Fibroblast of lung (primary cell): ENCODE measurements around the gene AZU1. TPM values are rescaled to one million over a fixed set of nuclear protein-coding genes. Genes with fewer than 3 reads are reported as not detected.

Experiments used
- DNase-seq, 2 donors: peaks; one replicate each; pipeline versions ENCODE4 v3.0.0 to v3.0.0-alpha.2; 2010; ENCODE audit warnings: low read depth in 2 of 2
- H2AFZ ChIP-seq: 2 replicates; pipeline ENCODE4 v1.5.1; 2012; ENCODE audit warnings: low read length, control low read depth, inconsistent platforms
- H3K27ac ChIP-seq: 2 replicates; pipeline ENCODE4 v1.5.1; 2011; ENCODE audit warnings: low read length, control low read depth; ENCODE audit not compliant: insufficient read depth
- H3K27me3 ChIP-seq: 2 replicates; pipeline ENCODE4 v1.5.1; 2011; ENCODE audit warnings: mild to moderate bottlenecking, low read length; ENCODE audit not compliant: control insufficient read depth, insufficient read depth
- H3K36me3 ChIP-seq: 2 replicates; pipeline ENCODE4 v1.5.1; 2011; ENCODE audit warnings: low read length; ENCODE audit not compliant: control insufficient read depth, insufficient read depth
- H3K4me1 ChIP-seq: 2 replicates; pipeline ENCODE4 v1.5.1; 2011; ENCODE audit warnings: low read length; ENCODE audit not compliant: control insufficient read depth, insufficient read depth; ENCODE audit errors: extremely low read depth
- H3K4me2 ChIP-seq: 2 replicates; pipeline ENCODE4 v1.5.1; 2011; ENCODE audit warnings: low read length, control low read depth; ENCODE audit not compliant: insufficient read depth; ENCODE audit errors: extremely low read depth
- H3K4me3 ChIP-seq, 4 experiments: fragments of 200-600 bp in 1 of 4; sonication (generic) in 1 of 4; replicated peaks in 1 of 4; 2 replicates each; pipeline ENCODE4 v1.5.1; 2011 to 2016; ENCODE audit warnings: low read length in 4 of 4, low read depth in 3 of 4, mild to moderate bottlenecking in 3 of 4, control low read depth in 2 of 4, inconsistent platforms in 1 of 4, mixed read lengths in 1 of 4; ENCODE audit not compliant: insufficient read depth in 1 of 4; ENCODE audit errors: control extremely low read depth in 1 of 4
- H3K79me2 ChIP-seq: 2 replicates; pipeline ENCODE4 v1.5.1; 2012; ENCODE audit warnings: mild to moderate bottlenecking, low read length, inconsistent platforms; ENCODE audit not compliant: control insufficient read depth, insufficient read depth
- H3K9ac ChIP-seq: 2 replicates; pipeline ENCODE4 v1.5.1; 2011; ENCODE audit warnings: mild to moderate bottlenecking, low read length, control low read depth; ENCODE audit not compliant: insufficient read depth
- H3K9me3 ChIP-seq: 2 replicates; pipeline ENCODE4 v1.5.1; 2012; ENCODE audit warnings: low read depth, low read length; ENCODE audit not compliant: control insufficient read depth, insufficient read depth
- H4K20me1 ChIP-seq: 2 replicates; pipeline ENCODE4 v1.5.1; 2011; ENCODE audit warnings: low read length; ENCODE audit not compliant: control insufficient read depth, insufficient read depth; ENCODE audit errors: extremely low read depth
- EZH2 ChIP-seq: IDR thresholded peaks from 2 replicates; pipeline ENCODE4 v1.5.1; 2012; ENCODE audit warnings: low read length, control low read depth, mild to moderate bottlenecking; ENCODE audit errors: missing control alignments
- polyA plus RNA-seq, 2 donors: library from polyadenylated mRNA; depleted of rRNA in 1 of 2; stranded (reverse) in 1 of 2; unstranded in 1 of 2; fragments of >200 nt; gene quantifications; 2 replicates each; pipeline ENCODE4 v1.2.1, GENCODE V29; 2011 to 2012; ENCODE audit warnings: missing spikeins in 1 of 2
- total RNA-seq: library from RNA; depleted of rRNA; stranded (reverse); fragments of >200 nt; gene quantifications from 2 replicates; pipeline ENCODE4 v1.2.1, GENCODE V29; 2014
- TF ChIP-seq, protein P1 (sequence below), 2 donors: IDR thresholded peaks in 1 of 2; conservative IDR thresholded peaks in 1 of 2; 1 replicate in 1 of 2; 2 replicates in 1 of 2; pipeline ENCODE4 v1.5.1; 2011 to 2012; ENCODE audit warnings: low read length in 2 of 2, control low read depth in 1 of 2, inconsistent platforms in 1 of 2, low read depth in 1 of 2, mild to moderate bottlenecking in 1 of 2

The AZU1 gene
- total and polyA plus RNA-seq, 2 donors (not counting 1 experiment from before 2014, with no cell fraction given) = 0.17 TPM; not detected in 1

DNA sequence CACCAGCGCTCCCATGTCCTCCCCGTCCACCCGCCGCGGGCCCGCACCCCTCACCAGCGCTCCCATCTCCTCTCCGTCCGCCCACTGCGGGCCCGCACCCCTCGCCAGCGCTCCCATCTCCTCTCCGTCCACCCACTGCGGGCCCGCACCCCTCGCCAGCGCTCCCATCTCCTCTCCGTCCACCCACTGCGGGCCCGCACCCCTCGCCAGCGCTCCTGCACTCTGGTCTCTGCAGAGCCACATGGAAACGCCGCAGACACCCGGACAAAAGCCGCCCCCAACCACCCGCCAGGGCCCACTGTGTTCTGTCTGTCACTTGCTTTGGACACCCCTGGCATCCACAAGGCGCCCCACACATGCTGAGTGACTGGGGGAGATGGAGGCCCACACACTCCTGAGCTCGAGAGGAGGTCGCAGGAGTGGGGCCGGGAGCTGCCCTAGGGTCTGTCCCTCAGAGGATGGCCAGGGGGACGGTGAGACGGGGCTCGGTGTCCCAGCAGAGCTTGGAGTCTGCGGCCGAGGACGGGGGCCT, 39.2 kb downstream of the AZU1 start:
- Histone ChIP-seq H3K4me2 (no peak overlapping the region), H3K9me3 (no peaks in the 10 kb centered on the region), H3K79me2 (no peaks in the 10 kb centered on the region), H3K36me3 (peaks cover 11% of the 10 kb centered on the region), H3K27ac (no peak overlapping the region), H3K4me3 (no peak overlapping the region), H3K9ac (no peak overlapping the region), H4K20me1 (no peaks in the 10 kb centered on the region), H3K27me3 (no peaks in the 10 kb centered on the region), H3K4me1 (peaks cover 11% of the 10 kb centered on the region), H2AFZ (no peak overlapping the region)
- DNase-seq = no peak
- TF ChIP-seq, protein P1, sequence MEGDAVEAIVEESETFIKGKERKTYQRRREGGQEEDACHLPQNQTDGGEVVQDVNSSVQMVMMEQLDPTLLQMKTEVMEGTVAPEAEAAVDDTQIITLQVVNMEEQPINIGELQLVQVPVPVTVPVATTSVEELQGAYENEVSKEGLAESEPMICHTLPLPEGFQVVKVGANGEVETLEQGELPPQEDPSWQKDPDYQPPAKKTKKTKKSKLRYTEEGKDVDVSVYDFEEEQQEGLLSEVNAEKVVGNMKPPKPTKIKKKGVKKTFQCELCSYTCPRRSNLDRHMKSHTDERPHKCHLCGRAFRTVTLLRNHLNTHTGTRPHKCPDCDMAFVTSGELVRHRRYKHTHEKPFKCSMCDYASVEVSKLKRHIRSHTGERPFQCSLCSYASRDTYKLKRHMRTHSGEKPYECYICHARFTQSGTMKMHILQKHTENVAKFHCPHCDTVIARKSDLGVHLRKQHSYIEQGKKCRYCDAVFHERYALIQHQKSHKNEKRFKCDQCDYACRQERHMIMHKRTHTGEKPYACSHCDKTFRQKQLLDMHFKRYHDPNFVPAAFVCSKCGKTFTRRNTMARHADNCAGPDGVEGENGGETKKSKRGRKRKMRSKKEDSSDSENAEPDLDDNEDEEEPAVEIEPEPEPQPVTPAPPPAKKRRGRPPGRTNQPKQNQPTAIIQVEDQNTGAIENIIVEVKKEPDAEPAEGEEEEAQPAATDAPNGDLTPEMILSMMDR (conservative IDR thresholded peaks at IDR 0.05 in 1 of 2, IDR thresholded peaks at IDR 0.05 in 1 of 2; ENCODE audit: low read depth in 1 of 2, low read length in 2 of 2) = no peak
- TF ChIP-seq EZH2 = no peak

DNA sequence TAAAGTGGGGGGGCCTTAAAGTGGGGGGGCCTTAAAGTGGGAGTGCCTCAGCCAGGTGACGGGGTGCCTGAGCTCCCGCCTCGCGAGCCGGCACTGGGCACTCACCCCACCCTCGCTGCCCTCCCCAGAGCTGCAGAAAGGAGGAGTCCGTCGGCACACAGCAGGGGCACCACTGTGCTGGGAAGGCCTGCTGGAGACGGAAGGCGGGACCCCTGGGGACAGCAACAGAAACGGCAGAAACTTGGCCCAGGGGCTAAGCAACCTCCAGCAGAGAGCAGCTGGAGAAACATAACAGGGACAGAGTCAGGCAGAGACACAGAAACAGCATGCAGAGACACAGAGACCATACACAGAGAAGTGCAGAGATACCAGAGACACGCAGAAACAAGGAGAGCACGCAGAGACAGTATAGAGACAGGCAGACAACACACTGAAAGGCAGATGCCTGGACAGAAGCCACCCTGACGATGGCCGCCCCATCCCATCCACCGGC, 39.7 kb downstream of the AZU1 start:
- TF ChIP-seq EZH2 = no peak
- TF ChIP-seq, protein P1 (conservative IDR thresholded peaks at IDR 0.05 in 1 of 2, IDR thresholded peaks at IDR 0.05 in 1 of 2; ENCODE audit: low read depth in 1 of 2, low read length in 2 of 2) = no peak
- no peaks in the 10 kb centered on the region for H3K27me3 ChIP-seq
- H3K4me3 ChIP-seq = no peak overlapping the region
- H3K27ac ChIP-seq = no peak overlapping the region
- H3K9me3 ChIP-seq = no peaks in the 10 kb centered on the region
- H3K9ac ChIP-seq = no peak overlapping the region
- peaks cover 13% of the 10 kb centered on the region for H3K36me3 ChIP-seq
- no peak overlapping the region for H2AFZ ChIP-seq
- no peak overlapping the region for H3K4me2 ChIP-seq
- no peaks in the 10 kb centered on the region for H4K20me1 ChIP-seq
- H3K4me1 ChIP-seq = peaks cover 11% of the 10 kb centered on the region
- no peaks in the 10 kb centered on the region for H3K79me2 ChIP-seq
- no peak for DNase-seq

DNA sequence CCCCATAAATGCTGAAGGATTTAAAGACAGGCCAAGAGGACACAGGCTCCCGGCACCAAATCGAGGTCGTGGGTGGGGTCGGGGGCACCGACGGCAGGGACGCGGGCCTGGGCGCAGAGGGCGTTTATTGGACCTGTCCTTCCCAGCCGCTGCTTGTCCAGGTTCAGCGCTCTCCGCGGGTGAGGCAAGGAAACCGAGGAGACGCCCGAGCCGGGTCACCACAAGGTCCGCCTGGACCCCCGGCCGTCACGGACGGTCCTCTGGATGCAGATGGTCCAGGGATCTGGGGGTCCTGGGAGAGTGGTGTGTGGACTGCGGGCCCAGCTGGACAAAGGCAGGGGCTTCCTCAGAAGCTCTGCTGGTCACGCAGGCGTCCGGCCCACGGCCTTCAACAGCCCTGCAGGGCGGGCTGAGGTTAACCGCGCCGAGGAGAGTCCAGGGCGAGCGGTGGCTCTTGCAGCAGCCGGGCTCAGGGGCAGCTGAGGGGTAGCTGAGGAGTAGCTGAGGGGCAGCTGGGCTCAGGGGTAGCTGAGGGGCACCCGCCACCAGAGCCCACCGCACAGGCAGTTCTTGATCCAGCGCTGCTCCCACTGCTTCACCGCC, 40.3 kb downstream of the AZU1 start:
- TF ChIP-seq, protein P1 (conservative IDR thresholded peaks at IDR 0.05 in 1 of 2, IDR thresholded peaks at IDR 0.05 in 1 of 2; ENCODE audit: low read depth in 1 of 2, low read length in 2 of 2) = no peak
- TF ChIP-seq EZH2 = no peak
- peaks cover 13% of the 10 kb centered on the region for H3K36me3 ChIP-seq
- no peak overlapping the region for H2AFZ ChIP-seq
- DNase-seq = no peak
- H3K4me1 ChIP-seq = peaks cover 11% of the 10 kb centered on the region
- H3K9ac ChIP-seq = no peak overlapping the region
- no peak overlapping the region for H3K27ac ChIP-seq
- no peaks in the 10 kb centered on the region for H3K9me3 ChIP-seq
- no peaks in the 10 kb centered on the region for H4K20me1 ChIP-seq
- H3K4me2 ChIP-seq = no peak overlapping the region
- no peak overlapping the region for H3K4me3 ChIP-seq
- no peaks in the 10 kb centered on the region for H3K27me3 ChIP-seq
- H3K79me2 ChIP-seq = no peaks in the 10 kb centered on the region
